Natural killer cell treated with Interleukin-12 subunit alpha and Interleukin-12 subunit beta and Interleukin-15 and Interleukin-18, amount 100 ng/mL, for 72 hours (primary cell): ENCODE results near the gene LEKR1. TPM values are rescaled to one million over a fixed set of nuclear protein-coding genes. Genes with fewer than 3 reads are reported as not detected.
"Not testable (repeated sequence)": the region's sequence is repeated elsewhere in the genome, so short reads cannot be mapped to it uniquely, and the experiment has no call there.

Experiments used
- ATAC-seq, 2 donors: fragments of 150-1000 bp; cut with Tn5 transposase in 1 of 2; sonication (Bioruptor Pico), chemical (Tn5 transposase) in 1 of 2; 2 replicates each; pipeline ENCODE4 v1.10.0; 2021
- DNase-seq: peaks from one replicate; pipeline ENCODE4 v3.0.0; 2022; ENCODE audit warnings: low spot score
- H3K27ac Mint-ChIP-seq, 2 donors: 1 replicate in 1 of 2; 2 replicates in 1 of 2; pipeline ENCODE4 v1.8.0; 2022; ENCODE audit warnings: mixed read lengths in 2 of 2, mild to moderate bottlenecking in 1 of 2, moderate library complexity in 1 of 2
- H3K27me3 Mint-ChIP-seq, 2 donors: 1 replicate in 1 of 2; 2 replicates in 1 of 2; pipeline ENCODE4 v1.8.0; 2022; ENCODE audit warnings: mixed read lengths in 2 of 2
- H3K36me3 Mint-ChIP-seq: one replicate; pipeline ENCODE4 v1.8.0; 2022; ENCODE audit warnings: mixed read lengths
- H3K4me1 Mint-ChIP-seq, 2 donors: 1 replicate in 1 of 2; 2 replicates in 1 of 2; pipeline ENCODE4 v1.8.0; 2022; ENCODE audit warnings: low read depth in 2 of 2, mixed read lengths in 2 of 2, mild to moderate bottlenecking in 1 of 2
- H3K4me3 Mint-ChIP-seq: one replicate; pipeline ENCODE4 v1.8.0; 2022; ENCODE audit warnings: mixed read lengths
- H3K9me3 Mint-ChIP-seq: 2 replicates; pipeline ENCODE4 v1.8.0; 2022; ENCODE audit warnings: mixed read lengths
- total RNA-seq, 2 donors: library from RNA; stranded (reverse); gene quantifications; one replicate each; pipeline ENCODE4 v1.2.3, GENCODE V29; 2022

LEKR1 gene
- total RNA-seq, 2 donors from 2014 or later, result 0.43 to 1.3 TPM

GRCh38 chr3:156914300-156914699 lies 88.1 kb downstream of the LEKR1 start:
- H3K27ac Mint-ChIP-seq, H3K4me1 Mint-ChIP-seq, ATAC-seq, H3K4me3 Mint-ChIP-seq, DNase-seq: not testable (repeated sequence)
- H3K36me3 Mint-ChIP-seq, result peaks cover 20% of the 10 kb centered on the region
- peaks cover 10% of the 10 kb centered on the region for H3K9me3 Mint-ChIP-seq
- peaks cover 8 to 22% of the 10 kb centered on the region in 2 donors for H3K27me3 Mint-ChIP-seq

GRCh38 chr3:156915372-156915771 lies 89.2 kb downstream of the LEKR1 start:
- H3K4me3 Mint-ChIP-seq, result no peak overlapping the region
- ATAC-seq (no peak), DNase-seq (no peak)
- H3K36me3 Mint-ChIP-seq, result peaks cover 20% of the 10 kb centered on the region
- H3K27me3 Mint-ChIP-seq, result peaks cover 8 to 29% of the 10 kb centered on the region in 2 donors
- no peak overlapping the region for H3K27ac Mint-ChIP-seq
- H3K9me3 Mint-ChIP-seq, result peaks cover 10% of the 10 kb centered on the region
- no peaks in the 10 kb centered on the region for H3K4me1 Mint-ChIP-seq

GRCh38 chr3:156918746-156919145 lies 92.6 kb downstream of the LEKR1 start:
- DNase-seq, result no peak
- Mint-ChIP-seq H3K9me3 (peaks cover 10% of the 10 kb centered on the region), H3K27me3 (peaks cover 8 to 29% of the 10 kb centered on the region in 2 donors), H3K36me3 (peaks cover 20% of the 10 kb centered on the region), H3K27ac (no peak overlapping the region), H3K4me3 (no peak overlapping the region), H3K4me1 (no peaks in the 10 kb centered on the region)
- no peak for ATAC-seq

DNA sequence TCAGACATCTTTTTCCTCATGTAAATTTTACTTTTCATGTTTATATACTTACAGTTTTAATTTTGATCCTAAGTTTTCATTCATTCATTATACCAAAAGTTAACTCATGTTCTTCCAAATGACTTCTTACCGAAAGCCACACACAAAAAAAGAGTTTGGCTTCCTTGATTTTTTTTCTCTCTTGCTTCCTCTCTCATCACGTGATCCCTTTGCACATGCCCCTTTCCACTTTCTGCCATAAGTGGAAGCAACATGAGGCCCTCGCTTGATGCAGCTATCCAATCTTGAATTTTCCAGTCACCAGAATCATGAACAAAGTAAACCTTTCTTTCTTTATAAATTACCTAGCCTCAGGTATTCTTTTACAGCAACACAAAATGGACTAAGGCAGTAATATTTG lies 93.7 kb downstream of the LEKR1 start:
- peaks cover 14% of the 10 kb centered on the region for H3K36me3 Mint-ChIP-seq
- no peak overlapping the region for H3K27ac Mint-ChIP-seq
- H3K9me3 Mint-ChIP-seq, result peaks cover 10% of the 10 kb centered on the region
- no peak for ATAC-seq
- no peak for DNase-seq
- H3K27me3 Mint-ChIP-seq, result peaks cover 3 to 22% of the 10 kb centered on the region in 2 donors
- no peak overlapping the region for H3K4me3 Mint-ChIP-seq
- H3K4me1 Mint-ChIP-seq, result no peaks in the 10 kb centered on the region

- Mint-ChIP-seq H3K27me3 (peaks cover 3 to 16% of the 10 kb centered on the region in 2 donors), H3K36me3 (peaks cover 9% of the 10 kb centered on the region), H3K4me1 (no peaks in the 10 kb centered on the region), H3K27ac (no peak overlapping the region), H3K4me3 (no peak overlapping the region), H3K9me3 (peaks cover 6% of the 10 kb centered on the region)
- no peak for DNase-seq
- no peak for ATAC-seq
Observed at GRCh38 chr3:156920399-156920798, 94.2 kb downstream of the LEKR1 start.

GRCh38 chr3:156923349-156923748 lies 97.2 kb downstream of the LEKR1 start:
- no peak overlapping the region for H3K27ac Mint-ChIP-seq
- peaks cover 2% of the 10 kb centered on the region for H3K9me3 Mint-ChIP-seq
- no peak for DNase-seq
- no peak for ATAC-seq
- no peak overlapping the region for H3K4me3 Mint-ChIP-seq
- H3K27me3 Mint-ChIP-seq, result peaks cover 0 to 6% of the 10 kb centered on the region in 2 donors
- no peaks in the 10 kb centered on the region for H3K36me3 Mint-ChIP-seq
- H3K4me1 Mint-ChIP-seq, result no peaks in the 10 kb centered on the region

DNA sequence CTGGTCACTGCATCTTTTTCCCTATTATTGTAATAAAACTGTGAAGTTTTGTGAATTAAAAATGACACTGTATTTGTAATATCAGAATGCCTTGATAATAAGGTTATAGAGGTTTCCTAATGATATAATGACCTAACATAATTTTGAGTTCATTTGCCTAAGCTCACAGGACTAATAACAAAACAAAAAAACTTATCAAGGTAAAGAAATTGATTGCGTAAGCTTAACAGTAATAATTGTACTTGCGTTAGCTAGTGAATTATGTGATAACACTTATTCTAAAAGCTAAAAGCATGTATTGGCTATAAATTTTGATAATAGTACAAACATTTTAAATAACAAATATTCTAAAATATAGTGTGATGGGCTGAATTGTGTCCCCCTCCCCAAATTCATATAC lies 112.6 kb downstream of the LEKR1 start:
- no peak overlapping the region for H3K4me3 Mint-ChIP-seq
- H3K4me1 Mint-ChIP-seq, result no peaks in the 10 kb centered on the region
- ATAC-seq, result no peak
- peaks cover 7 to 10% of the 10 kb centered on the region in 2 donors for H3K27me3 Mint-ChIP-seq
- H3K36me3 Mint-ChIP-seq, result no peaks in the 10 kb centered on the region
- no peaks in the 10 kb centered on the region for H3K9me3 Mint-ChIP-seq
- H3K27ac Mint-ChIP-seq, result no peak overlapping the region
- DNase-seq, result no peak

DNA sequence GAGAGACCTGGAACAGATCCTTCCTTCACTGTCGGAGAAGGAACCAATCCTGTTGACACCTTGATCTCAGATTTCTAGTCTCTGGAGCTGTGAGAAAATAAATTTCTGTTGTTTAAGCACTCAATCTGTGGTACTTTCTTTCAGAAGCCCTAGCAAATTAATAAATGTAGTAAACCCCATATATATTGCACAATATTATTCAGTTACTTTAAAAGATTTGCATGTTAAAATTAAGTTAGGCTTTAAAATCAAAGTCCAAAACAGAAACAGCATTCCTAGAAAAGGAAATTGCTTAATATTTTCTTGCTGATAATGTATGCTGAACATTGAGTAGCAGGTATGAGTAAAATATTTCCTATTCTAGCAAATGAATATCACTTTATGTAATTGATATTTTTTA lies 113.2 kb downstream of the LEKR1 start:
- DNase-seq (no peak), ATAC-seq (no peak)
- no peak overlapping the region for H3K27ac Mint-ChIP-seq
- no peaks in the 10 kb centered on the region for H3K4me1 Mint-ChIP-seq
- peaks cover 7 to 10% of the 10 kb centered on the region in 2 donors for H3K27me3 Mint-ChIP-seq
- no peaks in the 10 kb centered on the region for H3K36me3 Mint-ChIP-seq
- H3K9me3 Mint-ChIP-seq, result no peaks in the 10 kb centered on the region
- H3K4me3 Mint-ChIP-seq, result no peak overlapping the region

- Mint-ChIP-seq H3K9me3 (no peaks in the 10 kb centered on the region), H3K4me1 (no peaks in the 10 kb centered on the region), H3K4me3 (no peak overlapping the region), H3K36me3 (no peaks in the 10 kb centered on the region), H3K27me3 (peaks cover 13 to 22% of the 10 kb centered on the region in 2 donors), H3K27ac (no peak overlapping the region)
- DNase-seq, result no peak
- no peak for ATAC-seq
Observed at GRCh38 chr3:156941311-156941710, 115.2 kb downstream of the LEKR1 start.

DNA sequence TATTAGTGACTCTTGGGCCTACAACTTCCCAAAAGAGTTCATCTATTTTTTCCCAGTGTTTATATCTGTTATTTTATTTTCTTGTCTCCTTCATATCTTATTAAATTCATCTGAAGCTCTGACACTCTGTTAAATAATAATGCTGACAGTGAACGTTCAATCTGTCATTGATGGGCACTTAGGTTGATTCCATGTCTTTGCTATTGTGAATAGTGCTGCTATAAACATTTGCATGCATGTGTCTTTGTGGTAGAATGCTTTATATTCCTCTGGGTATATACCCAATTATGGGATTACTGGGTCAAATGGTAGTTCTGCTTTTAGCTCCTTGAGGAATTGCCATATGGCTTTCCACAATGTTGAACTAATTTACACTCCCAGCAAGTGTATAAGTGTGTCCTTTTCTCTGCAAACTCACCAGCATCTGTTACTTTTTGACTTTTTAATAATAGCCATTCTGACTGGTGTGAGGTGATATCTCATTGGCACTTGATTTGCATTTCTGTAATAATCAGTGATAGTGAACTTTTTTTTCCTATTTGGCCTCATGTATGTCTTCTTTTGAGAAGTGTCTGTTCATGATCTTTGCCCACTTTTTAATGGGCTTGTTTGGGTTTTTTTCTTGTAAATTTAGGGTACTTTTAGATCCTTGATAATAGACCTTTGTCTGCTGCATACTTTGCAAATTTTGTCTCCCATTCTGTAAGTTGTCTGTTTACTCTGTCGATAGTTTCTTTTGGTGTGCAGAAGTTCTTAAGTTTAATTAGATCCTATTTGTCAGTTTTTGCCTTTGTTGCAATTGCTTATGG lies 122.5 kb downstream of the LEKR1 start:
- Mint-ChIP-seq H3K27me3 (peaks cover 18 to 53% of the 10 kb centered on the region in 2 donors), H3K36me3 (no peaks in the 10 kb centered on the region), H3K4me1 (no peaks in the 10 kb centered on the region), H3K9me3 (peaks cover 5% of the 10 kb centered on the region), H3K4me3 (no peak overlapping the region), H3K27ac (no peak overlapping the region)
- ATAC-seq (no peak), DNase-seq (no peak)

DNA sequence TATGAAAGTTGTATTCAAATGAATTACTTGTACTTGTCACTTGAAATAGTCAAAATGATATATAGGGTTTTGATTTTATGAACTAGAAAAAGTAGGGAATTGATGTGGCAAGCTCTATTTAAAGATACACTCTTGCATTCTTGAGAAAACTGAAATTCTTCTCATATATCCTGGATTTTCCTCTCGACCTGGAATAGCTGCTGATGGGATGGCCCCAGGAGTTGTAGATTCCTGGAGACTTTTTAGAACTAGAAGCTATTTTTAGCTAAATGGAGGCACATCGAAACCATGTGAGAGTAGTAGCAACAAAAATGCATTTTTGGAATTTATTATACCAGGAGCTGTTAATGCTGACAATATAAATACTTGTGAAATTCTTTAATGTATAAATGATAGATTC lies 125.9 kb downstream of the LEKR1 start:
- no peak overlapping the region for H3K4me3 Mint-ChIP-seq
- ATAC-seq (no peak), DNase-seq (no peak)
- H3K27me3 Mint-ChIP-seq, result peaks cover 20 to 51% of the 10 kb centered on the region in 2 donors
- no peak overlapping the region for H3K27ac Mint-ChIP-seq
- no peaks in the 10 kb centered on the region for H3K4me1 Mint-ChIP-seq
- H3K36me3 Mint-ChIP-seq, result no peaks in the 10 kb centered on the region
- peaks cover 4% of the 10 kb centered on the region for H3K9me3 Mint-ChIP-seq

- Mint-ChIP-seq H3K27ac (no peak overlapping the region), H3K9me3 (peaks cover 3% of the 10 kb centered on the region), H3K27me3 (peaks cover 16 to 40% of the 10 kb centered on the region in 2 donors), H3K36me3 (no peaks in the 10 kb centered on the region), H3K4me1 (no peaks in the 10 kb centered on the region), H3K4me3 (no peak overlapping the region)
- peak in 1 of 2 donors; percentile 71 for ATAC-seq
- no peak for DNase-seq
Observed at GRCh38 chr3:156957715-156958114, 131.6 kb downstream of the LEKR1 start.

- DNase-seq (no peak), ATAC-seq (no peak)
- H3K9me3 Mint-ChIP-seq, result no peaks in the 10 kb centered on the region
- H3K27ac Mint-ChIP-seq, result no peak overlapping the region
- no peaks in the 10 kb centered on the region for H3K36me3 Mint-ChIP-seq
- H3K27me3 Mint-ChIP-seq, result peaks cover 19 to 38% of the 10 kb centered on the region in 2 donors
- no peak overlapping the region for H3K4me3 Mint-ChIP-seq
- H3K4me1 Mint-ChIP-seq, result no peaks in the 10 kb centered on the region
Observed at GRCh38 chr3:156963096-156963495, 136.9 kb downstream of the LEKR1 start.

GRCh38 chr3:156964577-156964976 lies 138.4 kb downstream of the LEKR1 start:
- H3K9me3 Mint-ChIP-seq, result no peaks in the 10 kb centered on the region
- no peak overlapping the region for H3K4me3 Mint-ChIP-seq
- H3K27ac Mint-ChIP-seq, result no peak overlapping the region
- peaks cover 24 to 28% of the 10 kb centered on the region in 2 donors for H3K27me3 Mint-ChIP-seq
- DNase-seq (no peak), ATAC-seq (no peak)
- no peaks in the 10 kb centered on the region for H3K36me3 Mint-ChIP-seq
- no peaks in the 10 kb centered on the region for H3K4me1 Mint-ChIP-seq
